K562 (cell line): ENCODE data around the gene RDH5. TPM values are rescaled to one million over a fixed set of nuclear protein-coding genes. Genes with fewer than 3 reads are reported as not detected.

ENCODE experiments used
- ATAC-seq: fragments of 200-7000 bp; cut with Tn5 transposase; 3 replicates; pipeline ENCODE4 v1.9.1; 2020; ENCODE audit warnings: moderate library complexity
- BruUV-seq: library from RNA; stranded (reverse); fragments of 400-500 nt; replicated peaks from 2 replicates; lab custom pipeline; 2021; lab: Mats Ljungman, UMichigan
- CTCF ChIA-PET: fragments of 300-600 bp; formaldehyde crosslinking; extraction: SDS; loops from one replicate; lab custom pipeline; 2021; ENCODE audit warnings: low intra/inter-chr PET ratio; lab: Yijun Ruan, JAX
- POLR2A ChIA-PET: fragments of 300-600, 350-650 bp; sonication (Branson Sonifier 250); formaldehyde crosslinking; extraction: SDS; loops from one replicate; lab custom pipeline; 2021; ENCODE audit warnings: antibody characterized with exemption, inconsistent platforms; lab: Yijun Ruan, JAX
- DNase-seq, 4 experiments: peaks; one replicate each; pipeline versions ENCODE4 v3.0.0 to v3.0.0-alpha.2; 2011 to 2018; ENCODE audit warnings: low spot score in 3 of 4, mixed read lengths in 3 of 4; ENCODE audit errors: extremely low read depth in 1 of 4
- FAIRE-seq: peaks from 2 replicates; lab custom pipeline; 2011; peaks lifted over from hg19 to GRCh38; lab: Jason Lieb, UNC
- H2AFZ ChIP-seq: 2 replicates; pipeline ENCODE4 v1.6.0; 2011; ENCODE audit warnings: low read depth, low read length, control low read depth, inconsistent platforms
- H3K27ac ChIP-seq: fragments of 200-600 bp; 3 replicates; pipeline ENCODE4 v1.8.0; 2011; ENCODE audit warnings: low read depth, mild to moderate bottlenecking, control low read depth, inconsistent platforms, low read length, moderate library complexity, mixed read lengths; ENCODE audit errors: extremely low read depth
- H3K27me3 ChIP-seq, 2 experiments: fragments of 300-600 bp in 1 of 2; 2 replicates in 1 of 2; 3 replicates in 1 of 2; pipeline versions ENCODE4 v1.6.0 to v1.8.0; 2011; ENCODE audit warnings: inconsistent platforms in 2 of 2, low read length in 2 of 2, mild to moderate bottlenecking in 1 of 2, mixed read lengths in 1 of 2, moderate library complexity in 1 of 2; ENCODE audit not compliant: control insufficient read depth in 2 of 2, insufficient read depth in 2 of 2
- H3K36me3 ChIP-seq: fragments of 300-600 bp; 3 replicates; pipeline ENCODE4 v1.8.0; 2011; ENCODE audit warnings: mild to moderate bottlenecking, low read length, inconsistent platforms; ENCODE audit not compliant: control insufficient read depth, insufficient read depth
- H3K4me1 ChIP-seq, 2 experiments: fragments of 200-600 bp in 1 of 2; replicated peaks in 1 of 2; 2 replicates in 1 of 2; 3 replicates in 1 of 2; pipeline versions ENCODE4 v1.5.1 to v1.8.0; 2011; ENCODE audit warnings: inconsistent platforms in 2 of 2, low read length in 2 of 2, mild to moderate bottlenecking in 1 of 2, mixed read lengths in 1 of 2, moderate library complexity in 1 of 2; ENCODE audit not compliant: control insufficient read depth in 2 of 2, insufficient read depth in 2 of 2
- H3K4me2 ChIP-seq: 2 replicates; pipeline ENCODE4 v1.6.1; 2011; ENCODE audit warnings: low read length, control low read depth, inconsistent platforms, mixed read lengths; ENCODE audit not compliant: insufficient read depth
- H3K4me3 ChIP-seq: fragments of 200-600 bp; sonication (generic), shearing (Covaris generic); 2 replicates; pipeline ENCODE4 v1.5.1; 2016; ENCODE audit warnings: control low read depth, inconsistent platforms
- H3K79me2 ChIP-seq: fragments of 200-600 bp; 3 replicates; pipeline ENCODE4 v1.8.0; 2011; ENCODE audit warnings: low read length, inconsistent platforms; ENCODE audit not compliant: control insufficient read depth, insufficient read depth
- H3K9ac ChIP-seq, 2 experiments: 2 replicates each; pipeline versions ENCODE4 v1.6.0 to v1.6.1; 2011; ENCODE audit warnings: low read depth in 2 of 2, low read length in 2 of 2, control low read depth in 1 of 2, inconsistent platforms in 1 of 2, mild to moderate bottlenecking in 1 of 2, mixed read lengths in 1 of 2; ENCODE audit not compliant: insufficient read depth in 1 of 2
- H3K9me1 ChIP-seq: one replicate; pipeline ENCODE4 v1.6.0; 2011; ENCODE audit warnings: inconsistent platforms, mild to moderate bottlenecking, low read length, moderate library complexity; ENCODE audit not compliant: control insufficient read depth, insufficient read depth
- H3K9me3 ChIP-seq: replicated peaks from 2 replicates; pipeline ENCODE4 v1.5.1; 2011; ENCODE audit warnings: low read depth, low read length, inconsistent platforms; ENCODE audit not compliant: control insufficient read depth, insufficient read depth
- H4K20me1 ChIP-seq: replicated peaks from 2 replicates; pipeline ENCODE4 v1.6.1; 2011; ENCODE audit warnings: low read length, inconsistent platforms, mixed read lengths; ENCODE audit not compliant: control insufficient read depth, insufficient read depth
- CCNT2 ChIP-seq: IDR thresholded peaks from 2 replicates; pipeline ENCODE4 v1.6.1; 2011; ENCODE audit warnings: borderline replicate concordance, low read depth, mild to moderate bottlenecking, moderate library complexity, mixed read lengths, low read length; ENCODE audit not compliant: insufficient read length; ENCODE audit errors: extremely low read depth
- CEBPG ChIP-seq, 3 experiments: fragments of 200-800 bp in 1 of 3; sonication (Bioruptor generic) in 1 of 3; sonication (generic) in 1 of 3; formaldehyde crosslinking in 1 of 3; IDR thresholded peaks in 2 of 3; conservative IDR thresholded peaks in 1 of 3; 2 replicates each; pipeline versions ENCODE4 v1.6.1 to v1.8.0; 2016 to 2022; ENCODE audit warnings: missing compliant biosample characterization in 2 of 3, missing genetic modification characterization in 2 of 3, mild to moderate bottlenecking in 1 of 3, missing genetic modification reagents in 1 of 3
- DLX4 ChIP-seq: fragments of 250-450 bp; sonication (Bioruptor Pico); IDR thresholded peaks from 2 replicates; pipeline ENCODE4 v1.6.1; 2021; ENCODE audit warnings: mild to moderate bottlenecking
- GTF2E2 ChIP-seq: fragments of 200-800 bp; sonication (Bioruptor generic); IDR thresholded peaks from 2 replicates; pipeline ENCODE4 v1.6.1; 2016; ENCODE audit warnings: missing genetic modification characterization, missing compliant biosample characterization
- HDAC8 ChIP-seq: fragments of 450-650 bp; IDR thresholded peaks from 2 replicates; pipeline ENCODE4 v1.6.1; 2016; ENCODE audit warnings: mild to moderate bottlenecking, missing genetic modification characterization, moderate library complexity, missing compliant biosample characterization
- KDM2B ChIP-seq: fragments of 250-450 bp; sonication (Bioruptor Pico); IDR thresholded peaks from 2 replicates; pipeline ENCODE4 v1.8.0; 2021; ENCODE audit warnings: mild to moderate bottlenecking, moderate library complexity
- RUNX1 ChIP-seq: sonication (generic); IDR thresholded peaks from 2 replicates; pipeline ENCODE4 v1.6.1; 2016; ENCODE audit warnings: antibody characterized with exemption, low read depth
- SMARCC2 ChIP-seq: fragments of 450-650 bp; IDR thresholded peaks from 2 replicates; pipeline ENCODE4 v1.6.1; 2017; ENCODE audit warnings: antibody characterized with exemption, moderate library complexity, mild to moderate bottlenecking, low read depth
- ZC3H4 ChIP-seq: sonication (generic); formaldehyde crosslinking; IDR thresholded peaks from 2 replicates; pipeline ENCODE4 v1.9.0; 2021; ENCODE audit warnings: missing genetic modification reagents, borderline replicate concordance
- ZC3H8 ChIP-seq: fragments of 450-650 bp; IDR thresholded peaks from 2 replicates; pipeline ENCODE4 v1.6.1; 2017
- WGBS: fragments of 100-300 bp; shearing (Covaris generic); methylation state at CpG from one replicate; pipeline ENCODE4 v1.1.6; 2016; ENCODE audit warnings: low coverage, mixed read lengths; ENCODE audit not compliant: insufficient coverage; ENCODE audit errors: missing lambda C conversion rate; 5-methylcytosine and 5-hydroxymethylcytosine counted together
- in situ Hi-C: fragments of 300-500 bp; cut with MboI; formaldehyde crosslinking; loops from 4 replicates; pipeline ENCODE4 v1.15.0; 2018; ENCODE audit warnings: inconsistent platforms, mixed read lengths
- intact Hi-C: fragments of 100-400 bp; cut with micrococcal nuclease; formaldehyde crosslinking; loops from 2 replicates; pipeline ENCODE4 v1.14.2; 2022
- polyA plus RNA-seq, 8 experiments: library from polyadenylated mRNA; depleted of rRNA in 4 of 8; stranded (reverse) in 5 of 8; unstranded in 3 of 8; fragments of >200 nt; fragmentation: Nextera tagmentation in 2 of 8; fragmentation: Illumina TruSeq in 1 of 8; extraction: Ambion mirVana in 2 of 8; extraction: Trizol in 1 of 8; gene quantifications; 2 replicates each; pipeline versions ENCODE4 v1.2.1 to v1.2.3, GENCODE V29; 2011 to 2014; ENCODE audit warnings: inconsistent platforms in 1 of 8, missing spikeins in 1 of 8
- total RNA-seq, 7 experiments: library from RNA; depleted of rRNA in 6 of 7; stranded (reverse); fragments of >200 nt in 6 of 7; fragmentation: Illumina TruSeq in 2 of 7; extraction: Trizol in 2 of 7; gene quantifications; 2 replicates each; pipeline versions ENCODE4 v1.2.1 to v1.2.3, GENCODE V29; 2011 to 2021; ENCODE audit warnings: low replicate concordance in 1 of 7

The RDH5 gene
- total and polyA plus RNA-seq, 9 of the 15 experiments (the other 6 are each of a cell fraction or from before 2014, with no cell fraction given): 0.28 to 2.0 (median 1.1) TPM; not detected in 1

- H3K9ac ChIP-seq: no peak overlapping the region; a peak in 1 of 4 replicates
- H3K36me3 ChIP-seq: no peaks in the 10 kb centered on the region
- H3K9me1 ChIP-seq: peaks cover 5% of the 10 kb centered on the region
- peaks cover 0 to 22% of the 10 kb centered on the region in 2 experiments; a peak in 3 of 5 replicates for H3K4me1 ChIP-seq
- no peaks in the 10 kb centered on the region; the same call in 1 of the 2 replicates for H4K20me1 ChIP-seq
- H3K9me3 ChIP-seq: no peaks in the 10 kb centered on the region
- no TSS peak for BruUV-seq
- ATAC-seq (no peak), FAIRE-seq (no peak), DNase-seq (no peak)
- TF ChIP-seq HDAC8 (tag) (no peak), RUNX1 (no peak), ZC3H4 (CRISPR knock-in tag) (no peak), SMARCC2 (no peak), CCNT2 (no peak), KDM2B (CRISPR knock-in tag) (no peak), DLX4 (CRISPR knock-in tag) (no peak), ZC3H8 (no peak), CEBPG (CRISPR knock-in tag; IDR thresholded peaks at IDR 0.05) (no peak), CEBPG (tag; conservative IDR thresholded peaks at IDR 0.05 in 1 of 2, IDR thresholded peaks at IDR 0.05 in 1 of 2) (no peak), GTF2E2 (tag) (no peak)
- H3K79me2 ChIP-seq: no peaks in the 10 kb centered on the region
- POLR2A ChIA-PET: interaction anchor here (1.1 to 1.5 kb wide), 2 partner anchors 9 to 17 kb away, joined by 3 to 6 read pairs; a partner anchor contains a TSS
- no peak overlapping the region for H3K4me2 ChIP-seq
- CTCF ChIA-PET: no interaction called here
- in situ Hi-C loops: no loop called here
- intact Hi-C loops: no loop called here
- 5% methylated on average over 16 of the region's 16 CpGs for WGBS
- no peak overlapping the region for H2AFZ ChIP-seq
- H3K4me3 ChIP-seq: no peak overlapping the region
- H3K27ac ChIP-seq: no peak overlapping the region
- peaks cover 20 to 65% of the 10 kb centered on the region in 2 experiments; a peak in 4 of 5 replicates for H3K27me3 ChIP-seq
Observed at GRCh38 chr12:55698241-55698955, 21.8 kb upstream of the RDH5 start.
